Tibial artery (tissue), 4 donors: ENCODE data around the gene MYNN.

ENCODE experiments used
- DNase-seq, 2 donors: peaks; one replicate each; pipeline ENCODE4 v3.0.0-alpha.2; 2019
- H3K27ac ChIP-seq, 2 donors: fragments of 200-600 bp; sonication (generic) in 1 of 2; 1 replicate in 1 of 2; 2 replicates in 1 of 2; pipeline ENCODE4 v1.5.1; 2018 to 2019; ENCODE audit warnings: mild to moderate bottlenecking in 1 of 2
- H3K27me3 ChIP-seq, 2 donors: fragments of 200-600 bp; sonication (generic) in 1 of 2; one replicate each; pipeline versions ENCODE4 v1.5.1 to v1.6.0; 2016 to 2019
- H3K36me3 ChIP-seq, 3 donors: fragments of 200-600 bp; sonication (generic) in 2 of 3; one replicate each; pipeline ENCODE4 v1.5.1; 2016 to 2019; ENCODE audit warnings: mild to moderate bottlenecking in 2 of 3
- H3K4me1 ChIP-seq, 4 donors: fragments of 200-600 bp; sonication (generic) in 2 of 4; 1 replicate in 3 of 4; 2 replicates in 1 of 4; pipeline ENCODE4 v1.5.1; 2016 to 2019
- H3K4me3 ChIP-seq, 2 donors: fragments of 200-600 bp; sonication (generic) in 1 of 2; 1 replicate in 1 of 2; 2 replicates in 1 of 2; pipeline ENCODE4 v1.5.1; 2018 to 2019; ENCODE audit warnings: mild to moderate bottlenecking in 2 of 2
- H3K9me3 ChIP-seq, 3 donors: fragments of 200-600 bp; sonication (generic) in 1 of 3; one replicate each; pipeline ENCODE4 v1.5.1; 2016 to 2019
- CTCF ChIP-seq, 2 experiments: fragments of 200-600 bp in 1 of 2; fragments of 450-650 bp in 1 of 2; IDR thresholded peaks; one replicate each; pipeline ENCODE4 v1.5.1; 2017 to 2019; ENCODE audit warnings: antibody characterized with exemption in 2 of 2, mild to moderate bottlenecking in 1 of 2, moderate library complexity in 1 of 2
- intact Hi-C: fragments of 100-400 bp; cut with DNase I; formaldehyde crosslinking; loops from one replicate; pipeline ENCODE4 v1.15.0; 2023; ENCODE audit warnings: low total_unique reads

MYNN gene

DNA sequence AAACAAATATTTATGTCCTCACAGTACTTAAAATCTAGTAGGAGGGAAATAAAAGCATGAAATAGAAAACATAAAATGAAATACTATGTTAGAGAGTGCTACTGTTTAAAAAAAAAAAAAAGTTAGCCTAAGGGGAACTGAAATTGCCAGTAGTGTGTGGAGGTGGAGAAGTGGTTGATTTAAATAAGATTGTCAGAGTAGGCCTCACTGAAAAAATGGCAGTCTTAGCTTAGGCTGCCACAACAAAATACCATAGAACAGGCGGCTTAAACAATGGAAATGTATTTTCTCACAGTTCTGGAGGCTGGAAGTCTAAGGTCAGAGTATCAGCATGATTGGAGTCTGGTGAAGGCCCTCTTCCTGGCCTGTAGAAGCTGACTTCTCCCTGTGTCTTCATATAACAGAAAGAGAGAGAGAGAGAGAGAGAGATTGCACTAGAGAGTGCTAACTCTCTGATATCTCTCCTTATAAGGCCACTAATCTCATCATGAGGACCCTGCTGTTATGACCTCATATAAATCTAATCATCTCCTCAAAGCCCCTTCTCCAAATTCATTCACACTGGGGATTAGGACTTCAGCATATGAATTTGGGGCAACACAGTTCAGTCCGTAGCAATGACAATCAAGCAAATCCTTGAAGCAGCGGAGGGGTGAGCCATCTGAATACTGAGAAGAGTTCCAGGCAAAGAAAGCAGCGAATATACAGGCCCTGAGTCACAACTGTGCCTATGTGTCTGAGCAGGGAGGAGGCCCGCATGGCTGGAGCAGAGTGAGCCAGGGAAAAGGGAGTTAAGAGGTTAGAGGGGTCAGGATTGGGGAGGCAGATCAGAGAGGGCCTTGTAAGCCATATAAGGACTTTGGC is 63.1 kb downstream of the MYNN start:
- H3K27ac ChIP-seq: no peak overlapping the region
- H3K4me3 ChIP-seq: no peak overlapping the region
- H3K36me3 ChIP-seq: no peaks in the 10 kb centered on the region
- no peaks in the 10 kb centered on the region for H3K27me3 ChIP-seq
- intact Hi-C loops: no loop called here
- no peak for DNase-seq
- H3K4me1 ChIP-seq: no peaks in the 10 kb centered on the region
- TF ChIP-seq CTCF (IDR thresholded peaks at IDR 0.05): no peak
- no peaks in the 10 kb centered on the region for H3K9me3 ChIP-seq

DNA sequence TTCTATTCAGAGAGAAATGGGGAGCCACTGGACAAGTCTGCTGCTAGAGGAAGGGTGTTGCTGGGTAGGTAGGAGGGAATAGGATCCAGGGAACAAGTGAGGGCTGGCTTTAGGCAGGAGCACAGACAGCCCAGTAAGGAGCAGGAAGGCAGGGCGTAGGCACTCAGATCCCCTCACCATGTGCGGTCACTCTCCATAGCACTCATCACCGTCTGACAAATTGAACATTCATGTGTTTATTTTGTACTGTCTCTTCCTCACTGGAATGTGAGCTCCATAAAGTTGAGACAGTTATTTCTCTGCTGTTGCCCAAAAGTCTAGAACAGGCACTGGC is 63.7 kb downstream of the MYNN start:
- Histone ChIP-seq H3K27me3 (no peaks in the 10 kb centered on the region), H3K9me3 (no peaks in the 10 kb centered on the region), H3K4me1 (no peaks in the 10 kb centered on the region), H3K27ac (no peak overlapping the region), H3K4me3 (no peak overlapping the region), H3K36me3 (no peaks in the 10 kb centered on the region)
- intact Hi-C loops: no loop called here
- TF ChIP-seq CTCF (IDR thresholded peaks at IDR 0.05): no peak
- DNase-seq: no peak

DNA sequence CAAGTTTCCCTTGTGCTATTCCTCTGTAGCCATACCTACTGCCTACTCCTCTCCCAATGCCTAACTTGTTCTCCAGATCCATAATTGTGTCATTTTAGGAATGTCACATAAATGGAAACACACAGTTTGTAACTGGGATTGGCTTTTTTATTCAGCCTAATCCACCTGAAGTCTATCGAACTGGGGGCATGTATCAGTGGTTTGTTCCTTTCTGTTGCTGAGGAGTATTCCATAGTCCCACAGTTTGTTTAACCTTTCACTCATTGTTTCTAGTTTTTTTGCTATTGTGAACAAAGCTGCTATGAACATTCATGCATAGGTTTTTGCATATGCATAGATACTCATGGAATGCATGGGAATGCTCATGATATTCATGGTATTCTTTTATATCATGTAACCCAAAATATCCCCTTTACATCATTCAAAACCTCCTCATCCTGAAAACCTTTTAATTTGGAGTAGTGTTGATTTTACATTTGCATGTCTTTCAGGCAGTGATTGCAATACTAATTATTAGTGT is 65.4 kb downstream of the MYNN start:
- intact Hi-C loops: no loop called here
- no peaks in the 10 kb centered on the region for H3K27me3 ChIP-seq
- no peak for TF ChIP-seq CTCF (IDR thresholded peaks at IDR 0.05)
- no peak for DNase-seq
- H3K4me1 ChIP-seq: no peaks in the 10 kb centered on the region
- no peak overlapping the region for H3K27ac ChIP-seq
- no peaks in the 10 kb centered on the region for H3K36me3 ChIP-seq
- no peak overlapping the region for H3K4me3 ChIP-seq
- H3K9me3 ChIP-seq: no peaks in the 10 kb centered on the region
